ENCODE data around the gene TIE1. TPM values are rescaled to one million over a fixed set of nuclear protein-coding genes. Genes with fewer than 3 reads are reported as not detected.

Gene TIE1
- total RNA-seq, 6 experiments from 2014 or later: 0.33 to 1.2 (median 0.54) TPM; not detected in 1

GRCh38 chr1:43292216-43292615, 8.6 kb upstream of the TIE1 start:
- no peak for TF ChIP-seq CTCF (IDR thresholded peaks at IDR 0.05)
- no peak overlapping the region for H3K27ac Mint-ChIP-seq
- peaks cover 25% of the 10 kb centered on the region for H3K4me1 Mint-ChIP-seq (ENCODE audit: low read depth)
- H3K36me3 Mint-ChIP-seq (ENCODE audit: low read depth): no peaks in the 10 kb centered on the region; the same call in 1 of the 2 replicates
- peaks cover 10% of the 10 kb centered on the region for H3K27me3 Mint-ChIP-seq (ENCODE audit: insufficient read depth)
- H3K4me3 Mint-ChIP-seq: no peak overlapping the region
- no peaks in the 10 kb centered on the region for H3K9me3 Mint-ChIP-seq
- DNase-seq: no peak

- peaks cover 25% of the 10 kb centered on the region for H3K4me1 Mint-ChIP-seq (ENCODE audit: low read depth)
- no peaks in the 10 kb centered on the region for H3K9me3 Mint-ChIP-seq
- H3K36me3 Mint-ChIP-seq (ENCODE audit: low read depth): no peaks in the 10 kb centered on the region
- no peak for DNase-seq
- no peak overlapping the region for H3K27ac Mint-ChIP-seq
- peaks cover 6% of the 10 kb centered on the region for H3K27me3 Mint-ChIP-seq (ENCODE audit: insufficient read depth)
- TF ChIP-seq CTCF (IDR thresholded peaks at IDR 0.05): no peak
- H3K4me3 Mint-ChIP-seq: no peak overlapping the region
These were observed 8.1 kb upstream of the TIE1 start for GRCh38 chr1:43292679-43293078.

GRCh38 chr1:43293176-43293575, 7.6 kb upstream of the TIE1 start:
- Mint-ChIP-seq H3K4me1 (ENCODE audit: low read depth) (peaks cover 25% of the 10 kb centered on the region), H3K27ac (peak overlapping the region; percentile 34; the same call in 1 of the 2 replicates), H3K27me3 (ENCODE audit: insufficient read depth) (peaks cover 2% of the 10 kb centered on the region; the same call in 1 of the 2 replicates), H3K9me3 (no peaks in the 10 kb centered on the region), H3K36me3 (ENCODE audit: low read depth) (no peaks in the 10 kb centered on the region), H3K4me3 (no peak overlapping the region)
- TF ChIP-seq CTCF (IDR thresholded peaks at IDR 0.05): no peak
- peak; percentile 24 for DNase-seq

- peak; percentile 50 for DNase-seq
- H3K27me3 Mint-ChIP-seq (ENCODE audit: insufficient read depth): peaks cover 2% of the 10 kb centered on the region; the same call in 1 of the 2 replicates
- no peak overlapping the region for H3K27ac Mint-ChIP-seq
- no peak overlapping the region for H3K4me3 Mint-ChIP-seq
- no peaks in the 10 kb centered on the region for H3K9me3 Mint-ChIP-seq
- H3K36me3 Mint-ChIP-seq (ENCODE audit: low read depth): no peaks in the 10 kb centered on the region
- TF ChIP-seq CTCF (IDR thresholded peaks at IDR 0.05): no peak
- peaks cover 25% of the 10 kb centered on the region for H3K4me1 Mint-ChIP-seq (ENCODE audit: low read depth)
These were observed 6.7 kb upstream of the TIE1 start for GRCh38 chr1:43293896-43294760.

- Mint-ChIP-seq H3K4me3 (no peak overlapping the region), H3K27me3 (ENCODE audit: insufficient read depth) (peaks cover 2% of the 10 kb centered on the region; the same call in 1 of the 2 replicates), H3K9me3 (no peaks in the 10 kb centered on the region), H3K4me1 (ENCODE audit: low read depth) (peaks cover 25% of the 10 kb centered on the region), H3K36me3 (ENCODE audit: low read depth) (no peaks in the 10 kb centered on the region), H3K27ac (no peak overlapping the region)
- no peak for DNase-seq
- TF ChIP-seq CTCF (IDR thresholded peaks at IDR 0.05): no peak
These were observed 6.0 kb upstream of the TIE1 start for GRCh38 chr1:43294761-43295160.

Measured in HFFc6 (cell line).